Aorta (tissue), 5 donors: ENCODE results near the gene INMT. TPM values are rescaled to one million over a fixed set of nuclear protein-coding genes. Genes with fewer than 3 reads are reported as not detected.

Source experiments
- ATAC-seq: fragments of 200-7000 bp; cut with Tn5 transposase; one replicate; pipeline ENCODE4 v1.9.1; 2022; ENCODE audit warnings: moderate library complexity; ENCODE audit not compliant: low FRiP score
- DNase-seq, 2 donors: peaks; one replicate each; pipeline ENCODE4 v3.0.0-alpha.2; 2020
- H3K27ac ChIP-seq, 2 donors: one replicate each; pipeline ENCODE4 v1.5.1; 2013; ENCODE audit warnings: low read length in 2 of 2, mild to moderate bottlenecking in 2 of 2, moderate library complexity in 2 of 2, control low read depth in 1 of 2, inconsistent platforms in 1 of 2, low read depth in 1 of 2
- H3K27me3 ChIP-seq, 2 donors: one replicate each; pipeline ENCODE4 v1.6.1; 2013; ENCODE audit warnings: control low read depth in 1 of 2, low read length in 1 of 2, mild to moderate bottlenecking in 1 of 2, moderate library complexity in 1 of 2; ENCODE audit not compliant: insufficient read depth in 2 of 2, control insufficient read depth in 1 of 2
- H3K36me3 ChIP-seq, 2 donors: one replicate each; pipeline ENCODE4 v1.6.1; 2013; ENCODE audit warnings: control low read depth in 1 of 2, low read length in 1 of 2, mild to moderate bottlenecking in 1 of 2; ENCODE audit not compliant: insufficient read depth in 2 of 2, control insufficient read depth in 1 of 2
- H3K4me1 ChIP-seq, 2 donors: one replicate each; pipeline ENCODE4 v1.6.1; 2013; ENCODE audit warnings: low read length in 2 of 2, control low read depth in 1 of 2, mild to moderate bottlenecking in 1 of 2, moderate library complexity in 1 of 2; ENCODE audit not compliant: insufficient read depth in 2 of 2, control insufficient read depth in 1 of 2
- H3K4me3 ChIP-seq, 2 donors: one replicate each; pipeline ENCODE4 v1.5.1; 2013; ENCODE audit warnings: low read length in 2 of 2, control low read depth in 1 of 2, mild to moderate bottlenecking in 1 of 2
- H3K9me3 ChIP-seq: one replicate; pipeline ENCODE4 v1.6.1; 2013; ENCODE audit warnings: mild to moderate bottlenecking, low read length; ENCODE audit not compliant: control insufficient read depth
- WGBS, 2 donors: extraction: QIAGEN DNeasy Blood & Tissue Kit; methylation state at CpG; one replicate each; pipeline ENCODE4 v1.1.7; 2013; 5-methylcytosine and 5-hydroxymethylcytosine counted together
- intact Hi-C, 2 donors: fragments of 100-400 bp; cut with DNase I; formaldehyde crosslinking; loops; one replicate each; pipeline versions ENCODE4 v1.14.2 to v1.15.0; 2022
- polyA plus RNA-seq, 2 donors: library from polyadenylated mRNA; stranded (reverse); fragments of 200-250 nt; gene quantifications; one replicate each; pipeline ENCODE4 v1.2.3, GENCODE V29; 2013
- total RNA-seq, 2 donors: library from RNA; stranded (reverse); fragmentation: NEBNext Ultra II Directional; extraction: Animal tissue kit (Norgen Biotek cat#: 25700); gene quantifications; one replicate each; pipeline ENCODE4 v1.2.1, GENCODE V29; 2021
- donor health status: healthy with polysubstance abuse.
- donor health status: Bipolar disorder and iron deficiency.
- donor health status: DM: no; HTN: no; CAD: no.
- donor health status: DM: no; HTN: no; CAD: no.
- donor health status: DM: yes; HTN: yes; CAD: no.

The INMT gene
- total and polyA plus RNA-seq, 4 donors, result 76.7 to 131 (median 94.2) TPM

GRCh38 chr7:30750010-30750409 lies 1.9 kb upstream of the INMT start:
- no peaks in the 10 kb centered on the region for H3K4me1 ChIP-seq
- H3K9me3 ChIP-seq, result no peaks in the 10 kb centered on the region
- no peaks in the 10 kb centered on the region for H3K27me3 ChIP-seq
- peak overlapping the region in 1 of 2 donors; percentile 42 for H3K27ac ChIP-seq
- no peak for DNase-seq
- H3K4me3 ChIP-seq, result no peak overlapping the region
- 92 to 98% methylated on average over 2 of the region's 2 CpGs for WGBS, 2 donors
- no peak for ATAC-seq
- intact Hi-C loops, result loop anchor here (5.0 kb wide), 2 partner anchors 37 to 167 kb away; no protein-coding TSS in a partner anchor
- no peaks in the 10 kb centered on the region for H3K36me3 ChIP-seq

- no peaks in the 10 kb centered on the region for H3K4me1 ChIP-seq
- no peaks in the 10 kb centered on the region for H3K9me3 ChIP-seq
- intact Hi-C loops, result loop anchor here (5.0 kb wide), 2 partner anchors 36 to 166 kb away; no protein-coding TSS in a partner anchor
- H3K27me3 ChIP-seq, result no peaks in the 10 kb centered on the region
- H3K27ac ChIP-seq, result peak overlapping the region; percentile 42 to 59
- no peak overlapping the region for H3K4me3 ChIP-seq
- peak; percentile 75 for ATAC-seq
- no peaks in the 10 kb centered on the region for H3K36me3 ChIP-seq
- peak; percentile 86 to 87 for DNase-seq
- WGBS, 2 donors, result 17 to 19% methylated on average over 16 of the region's 16 CpGs
Measured at GRCh38 chr7:30750683-30751650, 968 bp upstream of the INMT start.

GRCh38 chr7:30752484-30752883 lies 549 bp downstream of the INMT start:
- Histone ChIP-seq H3K36me3 (peaks cover 0 to 2% of the 10 kb centered on the region in 2 donors), H3K27ac (peak overlapping the region; percentile 42 to 63), H3K4me3 (peak overlapping the region; percentile 35 to 37), H3K27me3 (no peaks in the 10 kb centered on the region), H3K4me1 (no peaks in the 10 kb centered on the region), H3K9me3 (no peaks in the 10 kb centered on the region)
- DNase-seq (peak in 1 of 2 donors; percentile 69), ATAC-seq (no peak)
- WGBS, 2 donors, result 10 to 23% methylated on average over 6 of the region's 6 CpGs
- intact Hi-C loops, result loop anchor here (2.0 to 5.0 kb wide), 3 partner anchors 35 to 165 kb away; no protein-coding TSS in a partner anchor

- Histone ChIP-seq H3K4me1 (no peaks in the 10 kb centered on the region), H3K4me3 (peak overlapping the region; percentile 35 to 37), H3K27me3 (no peaks in the 10 kb centered on the region), H3K27ac (peak overlapping the region; percentile 42 to 63), H3K36me3 (peaks cover 0 to 2% of the 10 kb centered on the region in 2 donors), H3K9me3 (no peaks in the 10 kb centered on the region)
- intact Hi-C loops, result loop anchor here (2.0 to 5.0 kb wide), 3 partner anchors 34 to 164 kb away; no protein-coding TSS in a partner anchor
- 2 to 4% methylated on average over 5 of the region's 5 CpGs for WGBS, 2 donors
- ATAC-seq (peak; percentile 74), DNase-seq (peak; percentile 84 to 87)
Measured at GRCh38 chr7:30752979-30753378, 1.0 kb downstream of the INMT start.

GRCh38 chr7:30754315-30754877 lies 2.5 kb downstream of the INMT start:
- ATAC-seq, result no peak
- Histone ChIP-seq H3K27ac (no peak overlapping the region), H3K4me1 (no peaks in the 10 kb centered on the region), H3K36me3 (peaks cover 0 to 2% of the 10 kb centered on the region in 2 donors), H3K27me3 (no peaks in the 10 kb centered on the region), H3K9me3 (no peaks in the 10 kb centered on the region), H3K4me3 (no peak overlapping the region)
- no peak for DNase-seq
- 92% methylated on average over 6 of the region's 6 CpGs for WGBS, 2 donors
- intact Hi-C loops, result loop anchor here (5.0 kb wide), 2 partner anchors 33 to 163 kb away; no protein-coding TSS in a partner anchor

GRCh38 chr7:30755384-30756154 lies 3.6 kb downstream of the INMT start:
- peak; percentile 34 for ATAC-seq
- WGBS, 2 donors, result 23 to 31% methylated on average over 14 to 22 of the region's 22 CpGs
- Histone ChIP-seq H3K27ac (peak overlapping the region; percentile 31 to 82), H3K36me3 (peaks cover 0 to 2% of the 10 kb centered on the region in 2 donors), H3K27me3 (no peaks in the 10 kb centered on the region), H3K4me3 (no peak overlapping the region), H3K9me3 (no peaks in the 10 kb centered on the region), H3K4me1 (peaks cover 0 to under 1% of the 10 kb centered on the region in 2 donors)
- peak; percentile 86 to 87 for DNase-seq
- intact Hi-C loops, result no loop called here

GRCh38 chr7:30757342-30757692 lies 5.4 kb downstream of the INMT start:
- Histone ChIP-seq H3K27ac (no peak overlapping the region), H3K4me1 (peaks cover 4 to 6% of the 10 kb centered on the region in 2 donors), H3K36me3 (peaks cover 0 to 2% of the 10 kb centered on the region in 2 donors), H3K4me3 (no peak overlapping the region), H3K9me3 (no peaks in the 10 kb centered on the region), H3K27me3 (no peaks in the 10 kb centered on the region)
- ATAC-seq (no peak), DNase-seq (no peak)
- intact Hi-C loops, result no loop called here
- 72 to 82% methylated on average over 6 of the region's 6 CpGs for WGBS, 2 donors
